ENCODE measurements around the gene AQP4.

Gene AQP4

DNA sequence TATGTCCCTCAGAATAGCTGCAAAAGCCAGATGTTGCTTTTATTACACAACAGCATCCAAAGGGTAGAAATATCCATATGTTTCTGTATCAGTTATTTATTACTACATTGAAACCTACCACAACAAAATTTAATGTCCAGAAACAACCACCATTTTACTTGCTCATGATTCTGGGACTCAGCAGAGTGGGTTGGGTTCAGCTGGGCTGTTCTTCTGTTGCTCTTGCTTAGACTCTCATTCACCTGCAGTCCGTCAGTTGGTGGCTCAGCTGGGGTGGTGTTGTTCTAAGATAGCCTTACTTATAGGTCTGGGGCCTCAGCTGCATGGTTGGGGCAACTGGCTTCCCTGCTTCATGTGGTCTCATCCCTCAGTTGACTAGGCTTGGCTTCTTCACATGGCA lies 21.7 kb downstream of the AQP4 start:
- H3K27me3 ChIP-seq (ENCODE audit: control insufficient read depth in 3 of 3, insufficient read depth in 3 of 3, low read depth in 1 of 3, low read length in 3 of 3): no peaks in the 10 kb centered on the region
- H3K4me2 ChIP-seq (ENCODE audit: insufficient read depth, low read length, poor library complexity, severe bottlenecking): no peak overlapping the region
- H2AFZ ChIP-seq (ENCODE audit: low read length): no peak overlapping the region
- H3K79me1 ChIP-seq (ENCODE audit: low read depth, low read length): no peaks in the 10 kb centered on the region
- no peak overlapping the region for H3K4ac ChIP-seq (ENCODE audit: low read length)
- no peak for DNase-seq (ENCODE audit: low spot score)
- H3K27ac ChIP-seq (replicated peaks; ENCODE audit: low read length): no peak overlapping the region
- no peak overlapping the region for H2BK15ac ChIP-seq (ENCODE audit: low read length)
- no peaks in the 10 kb centered on the region for H3K36me3 ChIP-seq (replicated peaks in 1 of 2; ENCODE audit: control insufficient read depth in 2 of 2, insufficient read depth in 2 of 2, low read length in 2 of 2)
- no peak overlapping the region for H2AK5ac ChIP-seq (ENCODE audit: low read depth, low read length)
- no peak overlapping the region for H2BK5ac ChIP-seq (ENCODE audit: low read length)
- H4K8ac ChIP-seq (ENCODE audit: low read depth, low read length): no peak overlapping the region
- H2BK120ac ChIP-seq (ENCODE audit: low read depth, low read length): no peak overlapping the region
- H4K91ac ChIP-seq (ENCODE audit: low read depth, low read length, poor library complexity): no peak overlapping the region
- no peak overlapping the region for H3K9ac ChIP-seq (ENCODE audit: low read depth, low read length, poor library complexity)
- no CpG with 5 or more reads among the region's 1 CpG for WGBS, 2 donors (ENCODE audit: extremely low coverage in 2 of 2, insufficient read length in 2 of 2, insufficient replicate concordance in 1 of 2)
- H3K4me3 ChIP-seq (ENCODE audit: low read length in 2 of 2): no peak overlapping the region
- no peak overlapping the region for H3K23ac ChIP-seq (ENCODE audit: low read depth, low read length, poor library complexity)
- no peak overlapping the region for H3K18ac ChIP-seq (ENCODE audit: low read length)
- no peak overlapping the region for H3K14ac ChIP-seq (ENCODE audit: low read length)
- no peak overlapping the region for H2BK12ac ChIP-seq (ENCODE audit: low read length)
- peaks cover 2 to 3% of the 10 kb centered on the region in 2 donors for H3K9me3 ChIP-seq (replicated peaks in 1 of 2; ENCODE audit: control insufficient read depth in 2 of 2, insufficient read depth in 1 of 2, low read depth in 1 of 2, low read length in 2 of 2)
- H3K4me1 ChIP-seq (ENCODE audit: control insufficient read depth in 2 of 2, insufficient read depth in 1 of 2, low read depth in 1 of 2, low read length in 2 of 2): no peaks in the 10 kb centered on the region

DNA sequence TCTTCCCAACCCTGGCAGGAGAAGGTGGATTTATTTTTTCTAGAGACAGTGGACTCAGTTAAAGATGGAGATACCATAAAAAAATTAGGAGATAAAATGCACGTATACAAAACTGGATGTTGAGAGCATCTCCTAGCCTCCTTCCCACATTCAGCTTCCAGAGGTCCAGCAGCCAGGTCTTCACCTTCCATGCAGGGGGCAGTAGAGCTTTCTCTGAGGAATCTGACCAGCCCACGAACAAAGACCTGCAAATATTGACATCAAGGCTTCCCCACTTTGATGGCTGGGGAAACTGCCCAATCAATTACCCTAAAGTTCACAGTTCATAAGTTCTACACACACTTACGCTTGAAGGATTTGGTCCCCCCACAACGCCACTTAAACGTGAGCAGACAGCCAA lies 24.5 kb downstream of the AQP4 start:
- H3K23ac ChIP-seq (ENCODE audit: low read depth, low read length, poor library complexity): no peak overlapping the region
- no peak overlapping the region for H2BK15ac ChIP-seq (ENCODE audit: low read length)
- no peaks in the 10 kb centered on the region for H3K36me3 ChIP-seq (replicated peaks in 1 of 2; ENCODE audit: control insufficient read depth in 2 of 2, insufficient read depth in 2 of 2, low read length in 2 of 2)
- H3K79me1 ChIP-seq (ENCODE audit: low read depth, low read length): no peaks in the 10 kb centered on the region
- peaks cover 2 to 3% of the 10 kb centered on the region in 2 donors for H3K9me3 ChIP-seq (replicated peaks in 1 of 2; ENCODE audit: control insufficient read depth in 2 of 2, insufficient read depth in 1 of 2, low read depth in 1 of 2, low read length in 2 of 2)
- H3K9ac ChIP-seq (ENCODE audit: low read depth, low read length, poor library complexity): no peak overlapping the region
- H3K4ac ChIP-seq (ENCODE audit: low read length): no peak overlapping the region
- H3K27me3 ChIP-seq (ENCODE audit: control insufficient read depth in 3 of 3, insufficient read depth in 3 of 3, low read depth in 1 of 3, low read length in 3 of 3): no peaks in the 10 kb centered on the region
- no peak overlapping the region for H3K4me2 ChIP-seq (ENCODE audit: insufficient read depth, low read length, poor library complexity, severe bottlenecking)
- no peak overlapping the region for H3K14ac ChIP-seq (ENCODE audit: low read length)
- no CpG with 5 or more reads among the region's 5 CpGs for WGBS, 2 donors (ENCODE audit: extremely low coverage in 2 of 2, insufficient read length in 2 of 2, insufficient replicate concordance in 1 of 2)
- H3K4me1 ChIP-seq (ENCODE audit: control insufficient read depth in 2 of 2, insufficient read depth in 1 of 2, low read depth in 1 of 2, low read length in 2 of 2): no peaks in the 10 kb centered on the region
- H3K4me3 ChIP-seq (ENCODE audit: low read length in 2 of 2): no peak overlapping the region
- no peak overlapping the region for H2BK5ac ChIP-seq (ENCODE audit: low read length)
- no peak for DNase-seq (ENCODE audit: low spot score)
- no peak overlapping the region for H4K91ac ChIP-seq (ENCODE audit: low read depth, low read length, poor library complexity)
- H3K27ac ChIP-seq (replicated peaks; ENCODE audit: low read length): no peak overlapping the region
- no peak overlapping the region for H4K8ac ChIP-seq (ENCODE audit: low read depth, low read length)
- no peak overlapping the region for H2AK5ac ChIP-seq (ENCODE audit: low read depth, low read length)
- no peak overlapping the region for H2AFZ ChIP-seq (ENCODE audit: low read length)
- H2BK120ac ChIP-seq (ENCODE audit: low read depth, low read length): no peak overlapping the region
- H3K18ac ChIP-seq (ENCODE audit: low read length): no peak overlapping the region
- H2BK12ac ChIP-seq (ENCODE audit: low read length): no peak overlapping the region

DNA sequence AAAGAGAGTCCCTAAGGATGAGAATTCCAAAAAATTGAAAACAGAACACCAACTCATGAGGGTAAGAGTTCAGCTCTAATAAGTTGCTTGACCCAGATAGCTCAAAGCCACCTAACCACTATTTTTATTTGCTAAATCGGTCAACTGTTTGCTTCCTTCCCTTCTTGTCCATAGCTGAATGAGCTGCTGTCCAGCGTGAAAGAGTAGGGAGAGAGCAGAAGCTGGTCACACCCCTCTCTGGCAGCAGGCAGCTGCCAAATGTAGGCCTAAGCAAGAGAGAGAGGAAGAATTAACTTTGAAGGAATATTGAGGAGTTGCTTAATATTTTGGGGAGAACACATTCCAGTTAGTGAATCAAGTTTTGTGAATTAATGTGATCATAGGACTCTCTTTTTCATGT lies 25.9 kb downstream of the AQP4 start:
- Histone ChIP-seq H3K23ac (ENCODE audit: low read depth, low read length, poor library complexity) (no peak overlapping the region), H2BK12ac (ENCODE audit: low read length) (no peak overlapping the region), H3K36me3 (replicated peaks in 1 of 2; ENCODE audit: control insufficient read depth in 2 of 2, insufficient read depth in 2 of 2, low read length in 2 of 2) (no peaks in the 10 kb centered on the region), H2BK5ac (ENCODE audit: low read length) (no peak overlapping the region), H3K27me3 (ENCODE audit: control insufficient read depth in 3 of 3, insufficient read depth in 3 of 3, low read depth in 1 of 3, low read length in 3 of 3) (no peaks in the 10 kb centered on the region), H2BK15ac (ENCODE audit: low read length) (no peak overlapping the region), H3K4me2 (ENCODE audit: insufficient read depth, low read length, poor library complexity, severe bottlenecking) (no peak overlapping the region), H3K79me1 (ENCODE audit: low read depth, low read length) (no peaks in the 10 kb centered on the region), H3K9me3 (replicated peaks in 1 of 2; ENCODE audit: control insufficient read depth in 2 of 2, insufficient read depth in 1 of 2, low read depth in 1 of 2, low read length in 2 of 2) (peaks cover 2 to 3% of the 10 kb centered on the region in 2 donors), H3K4ac (ENCODE audit: low read length) (no peak overlapping the region), H3K27ac (replicated peaks; ENCODE audit: low read length) (no peak overlapping the region), H4K91ac (ENCODE audit: low read depth, low read length, poor library complexity) (no peak overlapping the region), H2AFZ (ENCODE audit: low read length) (no peak overlapping the region), H3K4me1 (ENCODE audit: control insufficient read depth in 2 of 2, insufficient read depth in 1 of 2, low read depth in 1 of 2, low read length in 2 of 2) (no peaks in the 10 kb centered on the region), H3K4me3 (ENCODE audit: low read length in 2 of 2) (no peak overlapping the region), H4K8ac (ENCODE audit: low read depth, low read length) (no peak overlapping the region), H3K18ac (ENCODE audit: low read length) (no peak overlapping the region), H3K9ac (ENCODE audit: low read depth, low read length, poor library complexity) (no peak overlapping the region), H2BK120ac (ENCODE audit: low read depth, low read length) (no peak overlapping the region), H3K14ac (ENCODE audit: low read length) (no peak overlapping the region), H2AK5ac (ENCODE audit: low read depth, low read length) (no peak overlapping the region)
- no CpG with 5 or more reads among the region's 2 CpGs for WGBS, 2 donors (ENCODE audit: extremely low coverage in 2 of 2, insufficient read length in 2 of 2, insufficient replicate concordance in 1 of 2)
- DNase-seq (ENCODE audit: low spot score): no peak

DNA sequence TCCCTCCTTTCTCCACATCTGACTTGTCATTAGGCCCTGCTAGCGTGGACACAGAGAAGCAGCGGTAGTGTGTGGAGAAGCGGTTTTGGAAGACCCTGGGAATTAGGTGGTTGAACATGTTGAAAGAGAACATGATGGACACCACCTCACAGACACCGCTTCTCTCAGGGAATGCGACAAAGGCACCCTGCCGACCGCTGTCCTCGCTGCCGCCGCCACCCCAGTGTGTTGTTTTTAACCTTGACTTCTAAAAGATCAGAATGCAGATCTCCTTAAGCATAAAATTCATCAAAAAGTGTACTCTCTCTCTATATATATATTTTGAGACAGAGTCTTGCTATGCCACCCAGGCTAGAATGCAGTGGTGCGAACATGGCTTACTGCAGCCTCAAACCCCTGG lies 33.2 kb downstream of the AQP4 start:
- peaks cover 0 to 2% of the 10 kb centered on the region in 2 donors for H3K9me3 ChIP-seq (replicated peaks in 1 of 2; ENCODE audit: control insufficient read depth in 2 of 2, insufficient read depth in 1 of 2, low read depth in 1 of 2, low read length in 2 of 2)
- H3K14ac ChIP-seq (ENCODE audit: low read length): no peak overlapping the region
- no peaks in the 10 kb centered on the region for H3K27me3 ChIP-seq (ENCODE audit: control insufficient read depth in 3 of 3, insufficient read depth in 3 of 3, low read depth in 1 of 3, low read length in 3 of 3)
- peaks cover 0 to 4% of the 10 kb centered on the region in 2 donors for H3K4me1 ChIP-seq (ENCODE audit: control insufficient read depth in 2 of 2, insufficient read depth in 1 of 2, low read depth in 1 of 2, low read length in 2 of 2)
- H3K4ac ChIP-seq (ENCODE audit: low read length): no peak overlapping the region
- no peak overlapping the region for H2BK15ac ChIP-seq (ENCODE audit: low read length)
- no peaks in the 10 kb centered on the region for H3K79me1 ChIP-seq (ENCODE audit: low read depth, low read length)
- no peak overlapping the region for H4K8ac ChIP-seq (ENCODE audit: low read depth, low read length)
- no peak overlapping the region for H2AFZ ChIP-seq (ENCODE audit: low read length)
- H2BK5ac ChIP-seq (ENCODE audit: low read length): no peak overlapping the region
- no peak for DNase-seq (ENCODE audit: low spot score)
- no peak overlapping the region for H3K18ac ChIP-seq (ENCODE audit: low read length)
- H3K4me2 ChIP-seq (ENCODE audit: insufficient read depth, low read length, poor library complexity, severe bottlenecking): no peak overlapping the region
- H3K27ac ChIP-seq (replicated peaks; ENCODE audit: low read length): no peak overlapping the region
- H3K9ac ChIP-seq (ENCODE audit: low read depth, low read length, poor library complexity): no peak overlapping the region
- no peak overlapping the region for H2AK5ac ChIP-seq (ENCODE audit: low read depth, low read length)
- no CpG with 5 or more reads among the region's 11 CpGs for WGBS, 2 donors (ENCODE audit: extremely low coverage in 2 of 2, insufficient read length in 2 of 2, insufficient replicate concordance in 1 of 2)
- H3K36me3 ChIP-seq (replicated peaks in 1 of 2; ENCODE audit: control insufficient read depth in 2 of 2, insufficient read depth in 2 of 2, low read length in 2 of 2): no peaks in the 10 kb centered on the region
- no peak overlapping the region for H2BK12ac ChIP-seq (ENCODE audit: low read length)
- no peak overlapping the region for H3K23ac ChIP-seq (ENCODE audit: low read depth, low read length, poor library complexity)
- no peak overlapping the region for H2BK120ac ChIP-seq (ENCODE audit: low read depth, low read length)
- no peak overlapping the region for H4K91ac ChIP-seq (ENCODE audit: low read depth, low read length, poor library complexity)
- H3K4me3 ChIP-seq (ENCODE audit: low read length in 2 of 2): no peak overlapping the region
